Mucosa of descending colon (tissue), 3 donors: Measurements from ENCODE around the gene LHFPL4. TPM values are rescaled to one million over a fixed set of nuclear protein-coding genes. Genes with fewer than 3 reads are reported as not detected.

Source experiments
- total RNA-seq, 3 donors: library from RNA; stranded (reverse); fragmentation: NEBNext Ultra II Directional in 2 of 3; extraction: Animal tissue kit (Norgen Biotek cat#: 25700) in 2 of 3; gene quantifications; one replicate each; pipeline versions ENCODE4 v1.2.1 to v1.2.4, GENCODE V29; 2021 to 2023
- donor health status: DM: no; HTN: no; CAD: no; lungs with moderate emphysema.
- donor health status: DM: no; HTN: no; CAD: no.
- donor health status: DM: no; HTN: yes; CAD: no.

Gene LHFPL4
- total RNA-seq, 3 donors from 2014 or later, result 0.14 to 1.6 (median 0.70) TPM

Other genes with a start within 250 kb of the LHFPL4 start
- gene THUMPD3, start 190.8 kb downstream of the LHFPL4 start, total RNA-seq, result 10 to 100 TPM; 30.0 to 34.0 (median 31.2) TPM
- gene SETD5, start 156.2 kb downstream of the LHFPL4 start, total RNA-seq, result 100 to 1,000 TPM in 2 of 3 donors, 10 to 100 TPM in 1; 94.8 to 132 (median 101) TPM
- gene MTMR14, start 95.7 kb upstream of the LHFPL4 start, total RNA-seq, result 10 to 100 TPM; 35.3 to 43.3 (median 36.5) TPM
- gene CPNE9, start 150.0 kb upstream of the LHFPL4 start, total RNA-seq, result under 1 TPM in 1 of 3 donors, not detected in 2; 0.70 TPM
- 10 to 100 TPM; 14.3 to 23.7 (median 15.6) TPM for gene BRPF1, start 177.9 kb upstream of the LHFPL4 start, total RNA-seq
- 10 to 100 TPM; 23.3 to 33.0 (median 28.6) TPM for gene OGG1, start 196.1 kb upstream of the LHFPL4 start, total RNA-seq
- 10 to 100 TPM in 2 of 3 donors, 1 to 10 TPM in 1; 5.7 to 35.8 (median 10.1) TPM for gene CAMK1, start 216.1 kb upstream of the LHFPL4 start, total RNA-seq
- 10 to 100 TPM; 63.0 to 66.1 (median 63.2) TPM for gene TADA3, start 238.7 kb upstream of the LHFPL4 start, total RNA-seq
- 100 to 1,000 TPM; 154 to 219 (median 212) TPM for gene ARPC4, start 239.3 kb upstream of the LHFPL4 start, total RNA-seq